IMR-90 (cell line): ENCODE results near the gene PUS7L. TPM values are rescaled to one million over a fixed set of nuclear protein-coding genes. Genes with fewer than 3 reads are reported as not detected.

Experiments used
- ATAC-seq: fragments of 200-7000 bp; cut with Tn5 transposase; 2 replicates; pipeline ENCODE4 v1.9.1; 2020; ENCODE audit warnings: low read depth, mild to moderate bottlenecking, moderate library complexity
- BruUV-seq: library from RNA; stranded (reverse); fragments of 400-500 nt; replicated peaks from 2 replicates; lab custom pipeline; 2021; lab: Mats Ljungman, UMichigan
- CTCF ChIA-PET: fragments of 300-600 bp; formaldehyde crosslinking; extraction: SDS; loops from one replicate; lab custom pipeline; 2021; ENCODE audit warnings: antibody characterized with exemption; lab: Yijun Ruan, JAX
- POLR2A ChIA-PET: fragments of 300-600 bp; sonication (Branson Sonifier 250); formaldehyde crosslinking; loops from one replicate; lab custom pipeline; 2022; ENCODE audit warnings: antibody characterized with exemption; ENCODE audit not compliant: unreplicated experiment; lab: Charles Lee
- DNase-seq: peaks from one replicate; pipeline ENCODE4 v3.0.0; 2013
- H2AFZ ChIP-seq: replicated peaks from 2 replicates; pipeline ENCODE3; 2013; ENCODE audit warnings: low read length, mild to moderate bottlenecking; ENCODE audit not compliant: poor library complexity
- H2AK5ac ChIP-seq: 2 replicates; pipeline ENCODE4 v1.6.1; 2013; ENCODE audit warnings: low read depth, low read length, inconsistent platforms
- H2AK9ac ChIP-seq: replicated peaks from 2 replicates; pipeline ENCODE3; 2013; ENCODE audit warnings: mild to moderate bottlenecking, low read depth, low read length, moderate library complexity; ENCODE audit not compliant: poor library complexity
- H2BK120ac ChIP-seq: 2 replicates; pipeline ENCODE4 v1.6.1; 2013; ENCODE audit warnings: low read depth, low read length, inconsistent platforms
- H2BK15ac ChIP-seq: 3 replicates; pipeline ENCODE4 v1.6.1; 2013; ENCODE audit warnings: low read depth, low read length, inconsistent platforms
- H2BK20ac ChIP-seq: 2 replicates; pipeline ENCODE4 v1.6.1; 2013; ENCODE audit warnings: low read depth, mild to moderate bottlenecking, inconsistent platforms, low read length, moderate library complexity
- H2BK5ac ChIP-seq: 2 replicates; pipeline ENCODE4 v1.6.1; 2013; ENCODE audit warnings: mild to moderate bottlenecking, low read depth, low read length, inconsistent platforms; ENCODE audit not compliant: poor library complexity, severe bottlenecking
- H3K14ac ChIP-seq: replicated peaks from 2 replicates; pipeline ENCODE4 v1.6.1; 2013; ENCODE audit warnings: low read depth, low read length, inconsistent platforms
- H3K18ac ChIP-seq: 2 replicates; pipeline ENCODE4 v1.6.1; 2013; ENCODE audit warnings: low read depth, low read length, control low read depth
- H3K23ac ChIP-seq: 2 replicates; pipeline ENCODE4 v1.6.1; 2013; ENCODE audit warnings: low read depth, low read length, inconsistent platforms
- H3K27ac ChIP-seq: 2 replicates; pipeline ENCODE4 v1.5.1; 2013; ENCODE audit warnings: mild to moderate bottlenecking, control low read depth, low read length; ENCODE audit not compliant: insufficient read depth
- H3K27me3 ChIP-seq: 2 replicates; pipeline ENCODE4 v1.6.1; 2013; ENCODE audit warnings: low read length; ENCODE audit not compliant: control insufficient read depth, insufficient read depth
- H3K36me3 ChIP-seq: 2 replicates; pipeline ENCODE4 v1.6.1; 2013; ENCODE audit warnings: low read length, mixed read lengths; ENCODE audit not compliant: control insufficient read depth, insufficient read depth
- H3K4ac ChIP-seq: 2 replicates; pipeline ENCODE4 v1.6.1; 2013; ENCODE audit warnings: low read depth, low read length, inconsistent platforms
- H3K4me1 ChIP-seq: 2 replicates; pipeline ENCODE4 v1.6.1; 2013; ENCODE audit warnings: low read length, mixed read lengths; ENCODE audit not compliant: control insufficient read depth, insufficient read depth
- H3K4me2 ChIP-seq: 2 replicates; pipeline ENCODE4 v1.6.1; 2013; ENCODE audit warnings: low read depth, mild to moderate bottlenecking, control low read depth, low read length, moderate library complexity
- H3K4me3 ChIP-seq: 2 replicates; pipeline ENCODE4 v1.5.1; 2013; ENCODE audit warnings: low read depth, mild to moderate bottlenecking, control low read depth, low read length, moderate library complexity; ENCODE audit not compliant: insufficient read depth
- H3K56ac ChIP-seq: 2 replicates; pipeline ENCODE4 v1.6.1; 2013; ENCODE audit warnings: low read length, inconsistent platforms; ENCODE audit not compliant: insufficient read depth; ENCODE audit errors: extremely low read depth
- H3K79me1 ChIP-seq, 2 experiments: 2 replicates each; pipeline ENCODE4 v1.6.1; 2013; ENCODE audit warnings: low read length in 2 of 2, inconsistent platforms in 1 of 2, low read depth in 1 of 2
- H3K9ac ChIP-seq: 2 replicates; pipeline ENCODE4 v1.6.1; 2013; ENCODE audit warnings: low read depth, low read length, control low read depth
- H3K9me1 ChIP-seq: 2 replicates; pipeline ENCODE4 v1.6.1; 2013; ENCODE audit warnings: low read length, inconsistent platforms; ENCODE audit not compliant: insufficient read depth
- H3K9me3 ChIP-seq: 2 replicates; pipeline ENCODE4 v1.6.1; 2013; ENCODE audit warnings: low read length; ENCODE audit not compliant: control insufficient read depth, insufficient read depth
- H4K20me1 ChIP-seq: 2 replicates; pipeline ENCODE4 v1.6.1; 2013; ENCODE audit warnings: low read length, inconsistent platforms; ENCODE audit not compliant: insufficient read depth
- H4K5ac ChIP-seq: 2 replicates; pipeline ENCODE4 v1.6.1; 2013; ENCODE audit warnings: mild to moderate bottlenecking, low read depth, low read length, control low read depth
- H4K8ac ChIP-seq, 2 experiments: 2 replicates each; pipeline ENCODE4 v1.6.1; 2013; ENCODE audit warnings: low read depth in 2 of 2, low read length in 2 of 2, control low read depth in 1 of 2, inconsistent platforms in 1 of 2
- H4K91ac ChIP-seq: 2 replicates; pipeline ENCODE4 v1.6.1; 2013; ENCODE audit warnings: low read depth, low read length, inconsistent platforms; ENCODE audit not compliant: insufficient read depth
- MAZ ChIP-seq: IDR thresholded peaks from 2 replicates; pipeline ENCODE4 v1.6.1; 2012; ENCODE audit warnings: low read depth, mild to moderate bottlenecking, low read length, improper control_type of control experiment, moderate library complexity, borderline replicate concordance
- RCOR1 ChIP-seq: IDR thresholded peaks from 2 replicates; pipeline ENCODE4 v1.6.1; 2012; ENCODE audit warnings: mild to moderate bottlenecking, low read length, improper control_type of control experiment; ENCODE audit not compliant: insufficient replicate concordance
- SMC3 ChIP-seq: fragments of 150-350 bp; IDR thresholded peaks from 2 replicates; pipeline ENCODE4 v1.6.1; 2016; ENCODE audit warnings: low read depth, mild to moderate bottlenecking, antibody characterized with exemption, low read length, moderate library complexity
- WGBS, 2 experiments: methylation state at CpG; one replicate each; pipeline versions ENCODE4 v1.1.5 to v1.1.7; 2013; ENCODE audit warnings: missing lambda C conversion rate in 2 of 2; ENCODE audit not compliant: insufficient read length in 1 of 2; ENCODE audit errors: extremely low coverage in 2 of 2; 5-methylcytosine and 5-hydroxymethylcytosine counted together
- dilution Hi-C: fragments of 300-500 bp; cut with HindIII; formaldehyde crosslinking; loops from one replicate; pipeline ENCODE4 v1.14.3; 2018; ENCODE audit warnings: low sequenced_read_pairs; ENCODE audit not compliant: unreplicated experiment
- in situ Hi-C: fragments of 300-500 bp; cut with MboI; formaldehyde crosslinking; loops from 3 replicates; pipeline ENCODE4 v1.14.3; 2019; ENCODE audit warnings: low sequenced_read_pairs, inconsistent platforms, mixed read lengths
- intact Hi-C: fragments of 100-400 bp; cut with micrococcal nuclease; formaldehyde crosslinking; loops from 2 replicates; pipeline ENCODE4 v1.10.0; 2022
- polyA plus RNA-seq, 3 experiments: library from polyadenylated mRNA; depleted of rRNA; stranded (reverse); fragments of >200 nt; gene quantifications; 2 replicates each; pipeline ENCODE4 v1.2.3, GENCODE V29; 2012; ENCODE audit warnings: low replicate concordance in 1 of 3
- total RNA-seq: library from RNA; depleted of rRNA; stranded (reverse); fragments of >200 nt; gene quantifications from 2 replicates; pipeline ENCODE4 v1.2.3, GENCODE V29; 2012

PUS7L gene
- total and polyA plus RNA-seq, 2 of the 4 experiments (the other 2 are of a cell fraction), result 5.1 to 44.8 TPM

- Histone ChIP-seq H3K27me3 (no peaks in the 10 kb centered on the region), H4K5ac (no peak overlapping the region), H3K36me3 (peaks cover 9% of the 10 kb centered on the region), H3K4me3 (no peak overlapping the region), H3K23ac (no peak overlapping the region), H3K9me3 (no peaks in the 10 kb centered on the region), H4K8ac (no peak overlapping the region), H2AK9ac (no peak overlapping the region), H2AK5ac (no peak overlapping the region), H3K18ac (no peak overlapping the region), H3K14ac (no peak overlapping the region), H3K4me2 (peak overlapping the region; percentile 13; the same call in 1 of the 2 replicates), H3K4ac (no peak overlapping the region), H2BK120ac (no peak overlapping the region; the same call in 1 of the 2 replicates), H2BK20ac (no peak overlapping the region), H2BK5ac (peak overlapping the region; percentile 48), H3K27ac (no peak overlapping the region), H3K9me1 (peaks cover 5% of the 10 kb centered on the region), H3K9ac (no peak overlapping the region), H3K79me1 (peaks cover 0 to 9% of the 10 kb centered on the region in 2 experiments; a peak in 2 of 4 replicates), H2BK15ac (no peak overlapping the region), H4K91ac (no peak overlapping the region), H3K56ac (no peak overlapping the region), H4K20me1 (no peaks in the 10 kb centered on the region), H2AFZ (no peak overlapping the region), H3K4me1 (peaks cover 3% of the 10 kb centered on the region)
- in situ Hi-C loops, result no loop called here
- no CpG with 5 or more reads among the region's 2 CpGs for WGBS, 2 experiments
- DNase-seq, result peak; percentile 85
- ATAC-seq, result peak; percentile 48
- ChIA-PET POLR2A (no interaction called here), CTCF (no interaction called here)
- dilution Hi-C loops, result no loop called here
- TF ChIP-seq SMC3 (no peak), RCOR1 (no peak), MAZ (no peak)
- intact Hi-C loops, result no loop called here
- no TSS peak for BruUV-seq
Observed at GRCh38 chr12:43737646-43738045, 20.9 kb downstream of the PUS7L start.
